Stimulated activated CD8-positive, alpha-beta memory T cell treated with anti-CD3 and anti-CD28 coated beads, Interleukin-12 subunit alpha, Interleukin-12 subunit beta, amount 100 ng/mL, for 4 hours (primary cell): ENCODE measurements around the gene SSBP2.
"Not testable (repeated sequence)": the region's sequence is repeated elsewhere in the genome, so short reads cannot be mapped to it uniquely, and the experiment has no call there.

Experiments used
- DNase-seq: peaks from one replicate; pipeline ENCODE4 v3.0.0-alpha.2; 2020; ENCODE audit warnings: low read depth

The SSBP2 gene

DNA sequence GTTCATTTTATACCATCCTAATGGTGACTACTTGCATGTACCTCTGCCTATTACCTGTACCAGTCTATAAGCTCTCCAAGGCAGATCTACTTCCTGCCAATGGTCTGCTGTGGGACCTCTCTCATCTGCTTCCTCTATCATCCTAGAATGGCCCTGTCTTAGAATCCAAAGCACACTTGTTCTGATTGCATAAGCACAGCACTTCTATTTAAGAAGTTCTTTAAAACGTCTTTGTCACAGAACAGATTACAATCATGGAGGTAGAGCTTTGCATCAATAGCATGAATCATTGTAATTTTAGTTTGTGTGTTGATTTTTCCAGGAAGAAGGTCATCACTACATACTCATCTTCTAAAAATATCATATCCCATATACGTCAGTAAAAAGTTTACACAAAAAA is 225.2 kb downstream of the SSBP2 start:
- no peak for DNase-seq

DNA sequence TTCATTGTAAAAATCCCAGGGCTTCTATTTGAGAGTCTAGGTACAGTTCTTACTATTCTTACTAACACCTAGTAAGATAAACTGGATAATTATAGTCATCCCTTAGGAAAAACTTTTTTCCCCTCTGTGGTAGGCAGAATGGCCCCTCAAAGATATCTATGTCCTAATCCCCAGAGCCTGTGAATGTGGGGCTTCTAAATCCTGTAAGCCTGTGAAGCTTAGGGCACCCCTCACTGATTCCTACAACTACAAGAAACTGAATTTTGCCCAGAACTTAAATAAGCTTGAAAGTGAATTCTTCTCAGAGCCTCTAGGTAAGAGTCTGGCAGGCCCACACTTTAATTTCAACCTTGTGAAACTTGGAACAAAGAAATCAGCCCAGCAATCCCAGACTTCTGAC is 226.9 kb downstream of the SSBP2 start:
- DNase-seq: no peak

- DNase-seq: no peak
Observed at GRCh38 chr5:81522571-81522970, 228.3 kb downstream of the SSBP2 start.

- no peak for DNase-seq
Observed at GRCh38 chr5:81520769-81521168, 230.1 kb downstream of the SSBP2 start.

GRCh38 chr5:81519217-81519905 is 231.5 kb downstream of the SSBP2 start:
- DNase-seq: no peak

DNA sequence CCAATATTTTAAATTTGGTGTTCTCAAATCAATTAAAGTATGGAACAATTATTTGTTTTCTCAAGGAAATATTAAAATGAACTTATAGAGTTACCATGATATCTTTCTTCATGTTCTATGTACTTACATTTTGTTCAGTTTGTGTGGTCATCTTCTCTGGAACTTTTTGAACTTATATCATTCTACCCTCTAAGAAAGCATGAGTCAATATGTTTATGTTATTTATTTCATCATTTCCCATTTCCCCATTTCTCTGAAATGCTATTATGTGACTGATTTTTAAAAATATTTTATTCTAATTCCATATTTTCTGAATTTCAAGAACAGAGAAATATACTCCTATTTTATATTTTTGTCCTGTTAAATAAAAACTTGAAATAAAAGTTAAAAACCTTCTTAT is 233.4 kb downstream of the SSBP2 start:
- no peak for DNase-seq

- DNase-seq: no peak
Observed at GRCh38 chr5:81516091-81516490, 234.8 kb downstream of the SSBP2 start.

- DNase-seq: no peak
Observed at GRCh38 chr5:81513982-81514381, 236.9 kb downstream of the SSBP2 start.

DNA sequence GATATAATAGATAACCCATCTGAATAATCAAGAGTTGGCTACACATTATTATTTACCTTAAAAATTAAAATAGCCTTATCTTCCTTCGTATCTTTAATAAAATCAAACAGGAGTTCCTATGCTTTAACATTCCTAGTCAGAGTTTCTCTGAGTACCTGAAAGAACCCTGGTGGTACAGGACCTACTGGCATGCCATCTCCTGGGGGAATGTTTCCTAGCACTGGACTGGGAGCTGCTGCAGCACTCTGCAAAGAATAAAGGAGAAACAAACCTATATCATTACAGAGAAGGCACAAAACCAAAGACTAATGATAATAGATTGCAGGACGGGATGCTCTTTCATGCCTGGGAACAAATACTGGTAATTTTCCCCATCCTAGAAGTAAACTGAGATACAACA is 237.4 kb downstream of the SSBP2 start:
- no peak for DNase-seq

DNA sequence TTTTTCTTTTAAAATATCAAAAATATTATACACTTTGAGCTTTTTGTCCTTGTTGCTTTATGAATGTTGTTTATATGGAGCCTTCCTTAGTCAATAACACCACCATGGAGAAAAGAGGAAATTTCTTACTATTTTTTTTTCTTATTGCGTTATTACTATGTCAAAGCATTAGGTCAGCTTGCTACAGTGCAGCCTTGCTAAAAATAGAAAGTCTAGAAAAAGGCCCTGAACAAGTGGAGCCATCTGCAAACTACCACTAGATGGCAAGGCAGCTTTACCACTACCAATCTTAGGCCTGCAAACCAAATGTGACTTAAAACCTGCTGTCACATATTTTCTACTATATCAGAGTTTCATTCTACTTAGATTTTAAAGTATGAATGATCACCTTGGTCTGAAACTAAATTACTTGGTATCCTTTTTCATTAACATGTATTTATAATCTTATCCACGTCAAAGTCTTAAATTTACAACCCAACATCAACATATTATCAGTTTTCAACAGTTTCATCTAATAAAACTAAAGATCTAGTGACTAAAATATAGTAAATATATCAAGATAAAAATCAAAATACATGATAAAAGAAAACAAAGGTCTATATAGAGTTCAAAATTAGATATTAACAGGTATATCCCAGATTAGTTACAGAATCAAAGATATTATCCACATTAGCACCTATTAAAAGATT is 243.9 kb downstream of the SSBP2 start:
- no peak for DNase-seq

GRCh38 chr5:81506378-81506777 is 244.5 kb downstream of the SSBP2 start:
- DNase-seq: no peak

GRCh38 chr5:81505672-81506071 is 245.2 kb downstream of the SSBP2 start:
- no peak for DNase-seq

GRCh38 chr5:81503602-81504001 is 247.3 kb downstream of the SSBP2 start:
- not testable (repeated sequence) for DNase-seq

DNA sequence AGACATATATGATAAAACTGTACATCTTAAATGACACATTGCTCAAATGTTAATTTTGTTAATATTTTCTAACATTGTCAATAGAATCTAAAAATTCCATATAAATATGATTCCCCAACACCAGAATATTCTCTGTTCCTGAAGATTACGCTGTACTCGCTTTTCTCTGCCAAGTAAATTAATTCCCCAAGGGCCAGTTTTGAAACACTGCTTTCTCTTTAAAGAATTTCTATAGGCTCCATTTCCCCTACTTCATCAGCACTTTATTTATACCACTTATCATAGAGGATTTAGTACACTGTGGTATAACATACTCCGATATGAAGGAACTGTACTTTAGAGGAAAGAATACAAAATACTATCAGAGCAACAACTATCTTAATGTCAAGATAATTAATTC is 255.6 kb downstream of the SSBP2 start:
- no peak for DNase-seq

- no peak for DNase-seq
Observed at GRCh38 chr5:81488862-81489261, 262.0 kb downstream of the SSBP2 start.

- DNase-seq: no peak
Observed at GRCh38 chr5:81486711-81487110, 264.2 kb downstream of the SSBP2 start.

DNA sequence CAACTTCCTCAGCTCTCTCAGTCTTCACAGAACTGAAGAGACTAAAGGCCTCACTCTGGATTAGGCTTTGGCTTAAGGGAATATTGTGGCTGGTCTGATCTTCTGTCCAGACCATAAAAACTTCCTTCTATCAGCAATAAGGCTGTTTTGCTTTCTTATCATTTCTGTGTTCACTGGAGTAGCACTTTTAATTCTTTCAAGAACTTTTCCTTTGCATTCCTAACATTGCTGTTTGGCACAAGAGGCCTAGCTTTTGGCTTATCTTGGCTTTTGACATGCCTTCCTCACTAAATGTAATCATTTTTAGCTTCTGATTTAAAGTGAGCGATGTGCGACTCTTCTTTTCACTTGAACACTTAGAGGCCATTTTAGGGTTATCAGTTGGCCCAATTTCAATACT is 268.3 kb downstream of the SSBP2 start:
- DNase-seq: no peak

DNA sequence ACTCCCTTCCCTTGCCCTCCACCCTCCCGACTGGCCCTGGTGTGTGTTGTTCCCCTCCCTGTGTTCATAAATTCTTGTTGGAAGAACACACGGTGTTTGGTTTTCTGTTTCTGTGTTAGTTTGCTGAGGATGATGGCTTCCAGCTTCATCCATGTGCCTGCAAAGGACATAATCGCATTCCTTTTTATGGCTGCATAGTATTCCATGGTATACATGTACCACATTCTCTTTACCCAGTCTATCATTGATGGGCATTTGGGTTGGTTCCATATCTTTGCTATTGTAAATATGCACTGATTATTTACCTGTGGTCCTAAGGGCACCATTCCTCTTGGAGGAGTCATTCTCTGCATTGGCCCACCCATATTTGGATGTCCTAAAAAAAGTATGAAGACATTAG is 277.5 kb downstream of the SSBP2 start:
- not testable (repeated sequence) for DNase-seq

DNA sequence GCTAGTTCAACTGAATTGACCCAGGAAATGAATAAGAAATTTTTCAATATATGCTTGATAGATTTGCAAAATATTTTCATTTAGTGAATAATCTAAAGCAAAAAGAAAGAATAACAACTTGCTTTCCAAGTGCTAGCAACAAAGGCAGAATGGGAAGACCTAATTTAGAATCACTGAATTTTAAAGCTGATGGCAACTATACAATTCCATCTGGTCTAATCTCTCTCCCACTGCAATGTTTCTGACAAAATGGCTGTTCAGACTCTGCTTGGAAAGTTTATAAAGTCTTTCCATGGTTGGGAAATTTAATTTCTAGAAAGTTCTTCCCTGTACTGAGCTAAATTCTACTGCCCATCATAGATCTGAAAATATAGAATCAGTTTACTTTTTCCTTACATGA is 281.2 kb downstream of the SSBP2 start:
- DNase-seq: no peak

- DNase-seq: no peak
Observed at GRCh38 chr5:81450940-81451339, 300.0 kb downstream of the SSBP2 start.

- DNase-seq: no peak
Observed at GRCh38 chr5:81435023-81435422, 315.9 kb downstream of the SSBP2 start.

DNA sequence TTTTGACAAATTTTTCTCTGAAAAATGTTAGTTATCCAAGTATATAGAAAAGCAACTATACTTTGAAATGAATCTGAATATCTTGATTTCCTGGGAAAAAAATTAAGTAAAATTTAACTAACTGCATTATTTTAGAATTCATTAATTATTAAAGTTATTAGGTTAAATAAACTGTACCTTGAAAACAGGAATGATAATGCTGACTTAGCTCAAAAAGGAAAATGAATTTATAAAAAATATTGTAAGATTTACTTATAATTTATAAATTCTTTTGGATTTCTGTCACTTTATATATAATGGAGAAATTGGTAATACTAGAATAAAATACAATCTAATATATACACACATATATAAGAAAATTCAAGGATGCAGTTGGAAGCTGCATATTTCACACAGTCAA is 320.9 kb downstream of the SSBP2 start:
- DNase-seq: no peak

- no peak for DNase-seq
Observed at GRCh38 chr5:81429363-81429762, 321.5 kb downstream of the SSBP2 start.

DNA sequence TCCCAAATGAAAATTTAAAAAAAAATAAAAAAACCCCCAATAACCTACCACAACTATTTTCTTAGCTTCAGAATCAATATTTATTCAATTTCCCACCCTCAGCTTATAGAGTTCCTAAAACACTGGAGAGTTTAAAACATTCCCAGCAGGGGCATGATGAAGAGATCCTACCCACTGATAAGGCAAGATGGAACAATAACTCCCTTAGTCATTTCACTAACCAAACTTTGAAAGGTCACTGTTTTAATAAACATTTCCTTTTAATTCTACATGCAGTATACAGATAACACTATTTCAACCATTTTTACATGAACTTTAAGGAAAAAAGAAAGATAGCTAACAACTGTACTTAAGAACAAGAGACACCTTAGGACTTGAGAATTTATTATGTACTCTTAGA is 322.0 kb downstream of the SSBP2 start:
- DNase-seq: no peak
